DND-41 (cell line): ENCODE results near the gene NECTIN1.

Source experiments
- ATAC-seq: fragments of 200-7000 bp; cut with Tn5 transposase; 3 replicates; pipeline ENCODE4 v1.9.1; 2021; ENCODE audit warnings: low read depth; ENCODE audit not compliant: insufficient read depth
- DNase-seq: peaks from one replicate; pipeline ENCODE4 v3.0.0-alpha.2; 2020
- H2AFZ ChIP-seq: 2 replicates; pipeline ENCODE4 v1.6.0; 2012; ENCODE audit warnings: low read depth, low read length
- H3K27ac ChIP-seq: 2 replicates; pipeline ENCODE4 v1.5.1; 2012; ENCODE audit warnings: low read length, inconsistent platforms
- H3K27me3 ChIP-seq: fragments of 200-600 bp; sonication (generic); 2 replicates; pipeline ENCODE4 v1.6.0; 2012; ENCODE audit warnings: low read length, mild to moderate bottlenecking, inconsistent platforms; ENCODE audit not compliant: insufficient read depth, poor library complexity
- H3K36me3 ChIP-seq: 2 replicates; pipeline ENCODE4 v1.5.1; 2012; ENCODE audit warnings: low read length, inconsistent platforms; ENCODE audit not compliant: insufficient read depth
- H3K4me1 ChIP-seq: 2 replicates; pipeline ENCODE4 v1.5.1; 2012; ENCODE audit warnings: mild to moderate bottlenecking, low read length; ENCODE audit not compliant: insufficient read depth
- H3K4me2 ChIP-seq: 2 replicates; pipeline ENCODE4 v1.6.0; 2012; ENCODE audit warnings: mild to moderate bottlenecking, moderate library complexity, low read length, inconsistent platforms; ENCODE audit not compliant: insufficient read depth
- H3K4me3 ChIP-seq, 2 experiments: fragments of 200-600 bp in 1 of 2; shearing (Covaris generic) in 1 of 2; 2 replicates each; pipeline ENCODE4 v1.5.1; 2012 to 2016; ENCODE audit warnings: inconsistent platforms in 2 of 2, low read length in 2 of 2, mild to moderate bottlenecking in 2 of 2, low read depth in 1 of 2, moderate library complexity in 1 of 2
- H3K79me2 ChIP-seq: 2 replicates; pipeline ENCODE4 v1.6.0; 2012; ENCODE audit warnings: low read length, inconsistent platforms; ENCODE audit not compliant: insufficient read depth
- H3K9ac ChIP-seq: 2 replicates; pipeline ENCODE4 v1.6.0; 2012; ENCODE audit warnings: low read depth, mild to moderate bottlenecking, inconsistent platforms, low read length, moderate library complexity
- H3K9me3 ChIP-seq: 2 replicates; pipeline ENCODE4 v1.5.1; 2012; ENCODE audit warnings: low read length, moderate library complexity, mild to moderate bottlenecking, inconsistent platforms; ENCODE audit not compliant: insufficient read depth, severe bottlenecking
- H4K20me1 ChIP-seq: 2 replicates; pipeline ENCODE4 v1.6.0; 2012; ENCODE audit warnings: low read length; ENCODE audit not compliant: insufficient read depth
- CTCF ChIP-seq: IDR thresholded peaks from 2 replicates; pipeline ENCODE4 v1.5.1; 2012; ENCODE audit warnings: borderline replicate concordance, low read length, moderate library complexity, mild to moderate bottlenecking; ENCODE audit not compliant: poor library complexity, severe bottlenecking; ENCODE audit errors: extremely low read depth
- EZH2 ChIP-seq: IDR thresholded peaks from 3 replicates; pipeline ENCODE4 v1.6.1; 2012; ENCODE audit warnings: borderline replicate concordance, low read depth, mild to moderate bottlenecking, moderate library complexity, low read length, inconsistent platforms; ENCODE audit not compliant: severe bottlenecking

The NECTIN1 gene

GRCh38 chr11:119671561-119672015 lies 57.4 kb downstream of the NECTIN1 start:
- Histone ChIP-seq H3K9ac (no peak overlapping the region), H3K27ac (no peak overlapping the region), H4K20me1 (no peaks in the 10 kb centered on the region), H3K4me3 (no peak overlapping the region), H3K4me2 (no peak overlapping the region), H3K4me1 (peaks cover 11% of the 10 kb centered on the region), H3K27me3 (peaks cover 5% of the 10 kb centered on the region), H2AFZ (no peak overlapping the region), H3K79me2 (no peaks in the 10 kb centered on the region), H3K36me3 (no peaks in the 10 kb centered on the region), H3K9me3 (no peaks in the 10 kb centered on the region)
- TF ChIP-seq EZH2 (no peak), CTCF (no peak)
- DNase-seq, result no peak
- no peak for ATAC-seq

DNA sequence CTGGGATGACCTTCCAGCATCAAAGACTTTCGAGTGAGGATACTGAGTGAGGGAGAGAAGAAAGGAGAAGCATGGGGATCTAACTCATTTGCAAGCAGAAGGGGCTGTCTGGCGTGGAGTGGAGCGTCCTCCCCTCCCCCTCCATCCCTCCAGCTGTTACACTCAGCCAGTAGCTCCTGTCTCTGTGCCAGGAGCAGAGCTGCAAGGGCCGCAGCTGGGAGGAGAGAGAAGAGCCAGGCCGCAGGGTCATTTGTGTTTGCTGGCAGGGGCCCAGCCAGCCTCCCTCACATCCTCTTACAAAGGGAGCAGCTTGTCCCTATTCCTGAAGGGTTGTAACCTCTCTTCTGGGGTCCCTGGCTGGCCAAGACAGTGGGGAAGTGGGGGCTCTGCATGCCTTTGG lies 57.9 kb downstream of the NECTIN1 start:
- Histone ChIP-seq H3K4me1 (peaks cover 11% of the 10 kb centered on the region), H4K20me1 (0 out of 2 replicates have a peak, but pooled peaks cover 2% of the 10 kb centered on the region), H3K9me3 (no peaks in the 10 kb centered on the region), H3K27me3 (peaks cover 5% of the 10 kb centered on the region), H3K36me3 (no peaks in the 10 kb centered on the region), H3K4me3 (no peak overlapping the region), H3K27ac (no peak overlapping the region), H3K9ac (no peak overlapping the region), H3K4me2 (no peak overlapping the region), H2AFZ (no peak overlapping the region), H3K79me2 (no peaks in the 10 kb centered on the region)
- no peak for ATAC-seq
- no peak for DNase-seq
- TF ChIP-seq EZH2 (no peak), CTCF (no peak)

GRCh38 chr11:119669487-119669886 lies 59.5 kb downstream of the NECTIN1 start:
- Histone ChIP-seq H2AFZ (no peak overlapping the region), H3K27ac (no peak overlapping the region), H3K4me2 (no peak overlapping the region), H4K20me1 (peaks cover 10% of the 10 kb centered on the region), H3K9ac (no peak overlapping the region), H3K36me3 (no peaks in the 10 kb centered on the region), H3K27me3 (peaks cover 5% of the 10 kb centered on the region), H3K4me3 (no peak overlapping the region), H3K79me2 (no peaks in the 10 kb centered on the region), H3K9me3 (no peaks in the 10 kb centered on the region), H3K4me1 (peaks cover 11% of the 10 kb centered on the region)
- DNase-seq (no peak), ATAC-seq (no peak)
- TF ChIP-seq CTCF, result no peak
- no peak for TF ChIP-seq EZH2

- H3K4me1 ChIP-seq, result peaks cover 8% of the 10 kb centered on the region
- H3K4me2 ChIP-seq, result no peak overlapping the region
- H3K27ac ChIP-seq, result no peak overlapping the region
- H3K79me2 ChIP-seq, result no peaks in the 10 kb centered on the region
- H3K27me3 ChIP-seq, result no peaks in the 10 kb centered on the region
- no peak overlapping the region for H3K4me3 ChIP-seq
- no peaks in the 10 kb centered on the region for H3K9me3 ChIP-seq
- no peak for TF ChIP-seq EZH2
- no peak for TF ChIP-seq CTCF
- no peak overlapping the region for H3K9ac ChIP-seq
- ATAC-seq, result no peak
- H4K20me1 ChIP-seq, result peaks cover 10% of the 10 kb centered on the region
- H2AFZ ChIP-seq, result no peak overlapping the region
- no peak for DNase-seq
- H3K36me3 ChIP-seq, result no peaks in the 10 kb centered on the region
These were observed 60.3 kb downstream of the NECTIN1 start for GRCh38 chr11:119668676-119669075.
